ENCODE measurements around the gene GRM4. TPM values are rescaled to one million over a fixed set of nuclear protein-coding genes. Genes with fewer than 3 reads are reported as not detected.
A peak's percentile ranks its signal among the peaks of the same experiment; 100 is the strongest.

Gene GRM4
- total and polyA plus RNA-seq, 10 of the 15 experiments (the other 5 are each of a cell fraction or from before 2014, with no cell fraction given): 0.01 to 0.31 (median 0.05) TPM; not detected in 2

- H3K9me3 ChIP-seq (replicated peaks; ENCODE audit: control insufficient read depth, insufficient read depth, low read length): peaks cover 11% of the 10 kb centered on the region
- peak overlapping the region; percentile 89 for H3K27ac ChIP-seq (ENCODE audit: control insufficient read depth, insufficient read depth)
- H3K27me3 ChIP-seq (replicated peaks in 1 of 2; ENCODE audit: control insufficient read depth in 2 of 2, insufficient read depth in 2 of 2, low read length in 1 of 2): no peaks in the 10 kb centered on the region
- WGBS (ENCODE audit: insufficient coverage, insufficient replicate concordance, low lambda C conversion rate, missing lambda C conversion rate): 4% methylated on average over 8 of the region's 8 CpGs
- peak; percentile 97 for FAIRE-seq
- peak; percentile 82 for ATAC-seq
- POLR2A ChIA-PET: no interaction called here
- no TSS peak for BruUV-seq (replicated peaks)
- CTCF ChIA-PET: interaction anchor here (0.6 to 1.6 kb wide), 3 partner anchors 13 to 67 kb away, joined by 3 to 5 read pairs (median 3); no protein-coding TSS in a partner anchor
- DNase-seq (ENCODE audit: low read depth, low spot score): peak; percentile 34
- H3K4me2 ChIP-seq (ENCODE audit: control insufficient read depth, insufficient read depth): peak overlapping the region; percentile 85
- H2AFZ ChIP-seq (ENCODE audit: control insufficient read depth, low read depth, low read length): peak overlapping the region; percentile 97
- RAD21 ChIA-PET (ENCODE audit: unreplicated experiment): interaction anchor here (1.4 kb wide), 1 partner anchor 13 kb away, joined by 4 read pairs; no protein-coding TSS in a partner anchor
- SMC1A ChIA-PET (ENCODE audit: uncharacterized antibody, unreplicated experiment): interaction anchor here (1.0 to 2.3 kb wide), 2 partner anchors 12 to 232 kb away, joined by 3 to 6 read pairs; no protein-coding TSS in a partner anchor
- peaks cover 11% of the 10 kb centered on the region for H3K4me1 ChIP-seq (ENCODE audit: control insufficient read depth, insufficient read depth, low read length)
- in situ Hi-C loops (cut with MboI) (no loop called here), intact Hi-C loops (cut with micrococcal nuclease; ENCODE audit: unreplicated experiment) (no loop called here)
- H3K9ac ChIP-seq (ENCODE audit: control insufficient read depth, insufficient read depth, low read length): peak overlapping the region; percentile 61
- no peaks in the 10 kb centered on the region for H4K20me1 ChIP-seq (ENCODE audit: control insufficient read depth, insufficient read depth)
- no peaks in the 10 kb centered on the region for H3K79me2 ChIP-seq (ENCODE audit: control insufficient read depth, insufficient read depth, low read length)
- no peaks in the 10 kb centered on the region for H3K36me3 ChIP-seq (ENCODE audit: control insufficient read depth in 2 of 2, insufficient read depth in 2 of 2, low read length in 1 of 2)
- H3K4me3 ChIP-seq: peak overlapping the region; percentile 52; the same call in 1 of the 2 replicates
- TF ChIP-seq POLR2A (IDR thresholded peaks at IDR 0.05; ENCODE audit: low read depth, low read length): peak; percentile 51; the same call in 1 of the 2 replicates
- peak; percentile 47 to 55; a peak in 2 of 4 replicates for TF ChIP-seq BHLHE40 (IDR thresholded peaks at IDR 0.05; ENCODE audit: borderline replicate concordance in 1 of 2, low read depth in 2 of 2, low read length in 1 of 2)
- TF ChIP-seq NFYB (IDR thresholded peaks at IDR 0.05; ENCODE audit: insufficient read depth, low read depth, low read length): peak; percentile 77
- no peak for TF ChIP-seq ZNF217 (IDR thresholded peaks at IDR 0.05)
- TF ChIP-seq CBX5 (IDR thresholded peaks at IDR 0.05; ENCODE audit: low read depth): peak; percentile 52; the same call in 1 of the 2 replicates
- TF ChIP-seq USF1 (IDR thresholded peaks at IDR 0.05; ENCODE audit: borderline replicate concordance, extremely low read length, insufficient read depth, low read depth, low read length): peak; percentile 65
- peak; percentile 15; the same call in 1 of the 2 replicates for TF ChIP-seq CREM (IDR thresholded peaks at IDR 0.05; ENCODE audit: low read depth)
- TF ChIP-seq NFIC (IDR thresholded peaks at IDR 0.05; ENCODE audit: low read depth, low read length): peak; percentile 56
- TF ChIP-seq PML (IDR thresholded peaks at IDR 0.05; ENCODE audit: low read length): 0 out of 2 replicates have a peak, but pooled peaks have one; percentile 34
- TF ChIP-seq CBFB (IDR thresholded peaks at IDR 0.05; ENCODE audit: low read depth): peak; percentile 74; the same call in 1 of the 2 replicates
- no peak for TF ChIP-seq NR2C1 (IDR thresholded peaks at IDR 0.05)
- TF ChIP-seq TCF12 (IDR thresholded peaks at IDR 0.05; ENCODE audit: low read depth, low read length): no peak
- peak; percentile 48; the same call in 1 of the 2 replicates for TF ChIP-seq RAD51 (IDR thresholded peaks at IDR 0.05)
- TF ChIP-seq RUNX3 (IDR thresholded peaks at IDR 0.05; ENCODE audit: low read length): peak; percentile 95
- TF ChIP-seq RFX5 (IDR thresholded peaks at IDR 0.05; ENCODE audit: low read depth, low read length): no peak
- no peak for TF ChIP-seq IRF5 (IDR thresholded peaks at IDR 0.05; ENCODE audit: borderline replicate concordance)
- TF ChIP-seq ATF2 (IDR thresholded peaks at IDR 0.05; ENCODE audit: low read length): 0 out of 2 replicates have a peak, but pooled peaks have one; percentile 18
- no peak for TF ChIP-seq FOXK2 (IDR thresholded peaks at IDR 0.05)
- TF ChIP-seq TAF1 (IDR thresholded peaks at IDR 0.05; ENCODE audit: borderline replicate concordance, low read depth, low read length): no peak
- TF ChIP-seq MEF2A (IDR thresholded peaks at IDR 0.05; ENCODE audit: insufficient read depth, low read depth, low read length): 0 out of 2 replicates have a peak, but pooled peaks have one; percentile 35
- TF ChIP-seq ZBED1 (IDR thresholded peaks at IDR 0.05; ENCODE audit: borderline replicate concordance): no peak
- peak; percentile 77 for TF ChIP-seq EED (IDR thresholded peaks at IDR 0.05; ENCODE audit: low read depth)
These were observed 37.1 kb upstream of the GRM4 start for GRCh38 chr6:34182751-34183531.

Measured in GM12878 (cell line).